T-helper 1 cell treated with Interleukin-12 subunit alpha and Interleukin-12 subunit beta and Interleukin-4 antibody, amounts not matched to agents 30 μg/mL and 1 μg/mL, for 36 hours (primary cell): ENCODE results near the gene RAP1GAP2.

Experiments used
- H3K27ac Mint-ChIP-seq: one replicate; pipeline ENCODE4 v1.8.0; 2021; ENCODE audit warnings: mild to moderate bottlenecking, mixed read lengths
- H3K27me3 Mint-ChIP-seq: one replicate; pipeline ENCODE4 v1.8.0; 2021; ENCODE audit warnings: low read depth, mixed read lengths
- H3K36me3 Mint-ChIP-seq: one replicate; pipeline ENCODE4 v1.8.0; 2021; ENCODE audit warnings: low read depth, mixed read lengths
- H3K4me1 Mint-ChIP-seq: one replicate; pipeline ENCODE4 v1.8.0; 2021; ENCODE audit warnings: low read depth, mixed read lengths
- H3K4me3 Mint-ChIP-seq: one replicate; pipeline ENCODE4 v1.8.0; 2021; ENCODE audit warnings: mild to moderate bottlenecking, moderate library complexity, mixed read lengths
- H3K9me3 Mint-ChIP-seq: one replicate; pipeline ENCODE4 v1.8.0; 2021; ENCODE audit warnings: mixed read lengths

Gene RAP1GAP2

GRCh38 chr17:2929881-2930533 lies 133.8 kb downstream of the RAP1GAP2 start:
- H3K36me3 Mint-ChIP-seq = no peaks in the 10 kb centered on the region
- H3K4me1 Mint-ChIP-seq = no peaks in the 10 kb centered on the region
- no peaks in the 10 kb centered on the region for H3K9me3 Mint-ChIP-seq
- no peak overlapping the region for H3K27ac Mint-ChIP-seq
- no peak overlapping the region for H3K4me3 Mint-ChIP-seq
- H3K27me3 Mint-ChIP-seq = no peaks in the 10 kb centered on the region

GRCh38 chr17:2931876-2932275 lies 135.6 kb downstream of the RAP1GAP2 start:
- no peak overlapping the region for H3K4me3 Mint-ChIP-seq
- H3K4me1 Mint-ChIP-seq = no peaks in the 10 kb centered on the region
- H3K36me3 Mint-ChIP-seq = no peaks in the 10 kb centered on the region
- H3K27ac Mint-ChIP-seq = no peak overlapping the region
- H3K27me3 Mint-ChIP-seq = no peaks in the 10 kb centered on the region
- no peaks in the 10 kb centered on the region for H3K9me3 Mint-ChIP-seq

- H3K4me1 Mint-ChIP-seq = no peaks in the 10 kb centered on the region
Observed at GRCh38 chr17:2932946-2933345, 136.7 kb downstream of the RAP1GAP2 start.

GRCh38 chr17:2933606-2934005 lies 137.4 kb downstream of the RAP1GAP2 start:
- Mint-ChIP-seq H3K27me3 (no peaks in the 10 kb centered on the region), H3K27ac (no peak overlapping the region), H3K4me1 (no peaks in the 10 kb centered on the region), H3K36me3 (no peaks in the 10 kb centered on the region), H3K4me3 (no peak overlapping the region), H3K9me3 (no peaks in the 10 kb centered on the region)

More at GRCh38 chr17:2932946-2933345, 136.7 kb downstream of the RAP1GAP2 start:
- H3K9me3 Mint-ChIP-seq = no peaks in the 10 kb centered on the region
- H3K27me3 Mint-ChIP-seq = no peaks in the 10 kb centered on the region
- H3K4me3 Mint-ChIP-seq = no peak overlapping the region
- no peaks in the 10 kb centered on the region for H3K36me3 Mint-ChIP-seq
- no peak overlapping the region for H3K27ac Mint-ChIP-seq

- Mint-ChIP-seq H3K27me3 (no peaks in the 10 kb centered on the region), H3K9me3 (no peaks in the 10 kb centered on the region), H3K4me1 (no peaks in the 10 kb centered on the region), H3K36me3 (no peaks in the 10 kb centered on the region), H3K4me3 (no peak overlapping the region), H3K27ac (no peak overlapping the region)
Observed at GRCh38 chr17:2935632-2936031, 139.4 kb downstream of the RAP1GAP2 start.

- no peaks in the 10 kb centered on the region for H3K36me3 Mint-ChIP-seq
- H3K9me3 Mint-ChIP-seq = no peaks in the 10 kb centered on the region
- no peaks in the 10 kb centered on the region for H3K27me3 Mint-ChIP-seq
- no peaks in the 10 kb centered on the region for H3K4me1 Mint-ChIP-seq
- no peak overlapping the region for H3K27ac Mint-ChIP-seq
- H3K4me3 Mint-ChIP-seq = no peak overlapping the region
Observed at GRCh38 chr17:2936351-2936750, 140.1 kb downstream of the RAP1GAP2 start.

- no peaks in the 10 kb centered on the region for H3K27me3 Mint-ChIP-seq
Observed at GRCh38 chr17:2936771-2937321, 140.6 kb downstream of the RAP1GAP2 start.

GRCh38 chr17:2937331-2938003 lies 141.2 kb downstream of the RAP1GAP2 start:
- Mint-ChIP-seq H3K36me3 (no peaks in the 10 kb centered on the region), H3K4me3 (no peak overlapping the region), H3K27ac (no peak overlapping the region)

More at GRCh38 chr17:2936771-2937321, 140.6 kb downstream of the RAP1GAP2 start:
- Mint-ChIP-seq H3K36me3 (no peaks in the 10 kb centered on the region), H3K4me3 (no peak overlapping the region), H3K4me1 (no peaks in the 10 kb centered on the region), H3K9me3 (no peaks in the 10 kb centered on the region), H3K27ac (no peak overlapping the region)

GRCh38 chr17:2939714-2940351 lies 143.6 kb downstream of the RAP1GAP2 start:
- H3K36me3 Mint-ChIP-seq = no peaks in the 10 kb centered on the region
- no peaks in the 10 kb centered on the region for H3K9me3 Mint-ChIP-seq
- H3K27ac Mint-ChIP-seq = no peak overlapping the region
- H3K4me1 Mint-ChIP-seq = peaks cover 2% of the 10 kb centered on the region
- H3K27me3 Mint-ChIP-seq = peaks cover 12% of the 10 kb centered on the region
- H3K4me3 Mint-ChIP-seq = no peak overlapping the region

More at GRCh38 chr17:2937331-2938003, 141.2 kb downstream of the RAP1GAP2 start:
- Mint-ChIP-seq H3K4me1 (no peaks in the 10 kb centered on the region), H3K27me3 (no peaks in the 10 kb centered on the region), H3K9me3 (no peaks in the 10 kb centered on the region)

GRCh38 chr17:2940352-2940751 lies 144.1 kb downstream of the RAP1GAP2 start:
- H3K9me3 Mint-ChIP-seq = no peaks in the 10 kb centered on the region
- H3K4me3 Mint-ChIP-seq = no peak overlapping the region
- H3K27me3 Mint-ChIP-seq = peaks cover 15% of the 10 kb centered on the region
- peaks cover 2% of the 10 kb centered on the region for H3K4me1 Mint-ChIP-seq
- no peaks in the 10 kb centered on the region for H3K36me3 Mint-ChIP-seq
- H3K27ac Mint-ChIP-seq = no peak overlapping the region

GRCh38 chr17:2943981-2944380 lies 147.7 kb downstream of the RAP1GAP2 start:
- no peaks in the 10 kb centered on the region for H3K9me3 Mint-ChIP-seq
- no peak overlapping the region for H3K4me3 Mint-ChIP-seq
- peaks cover 2% of the 10 kb centered on the region for H3K4me1 Mint-ChIP-seq
- H3K27me3 Mint-ChIP-seq = peaks cover 16% of the 10 kb centered on the region
- no peaks in the 10 kb centered on the region for H3K36me3 Mint-ChIP-seq
- peak overlapping the region; percentile 39 for H3K27ac Mint-ChIP-seq

GRCh38 chr17:2945299-2945698 lies 149.1 kb downstream of the RAP1GAP2 start:
- Mint-ChIP-seq H3K27ac (no peak overlapping the region), H3K27me3 (peaks cover 16% of the 10 kb centered on the region), H3K4me1 (peaks cover 2% of the 10 kb centered on the region), H3K4me3 (no peak overlapping the region), H3K36me3 (no peaks in the 10 kb centered on the region), H3K9me3 (no peaks in the 10 kb centered on the region)

- H3K27ac Mint-ChIP-seq = no peak overlapping the region
Observed at GRCh38 chr17:2946144-2946543, 149.9 kb downstream of the RAP1GAP2 start.

GRCh38 chr17:2947588-2947950 lies 151.3 kb downstream of the RAP1GAP2 start:
- H3K36me3 Mint-ChIP-seq = no peaks in the 10 kb centered on the region
- peaks cover 2% of the 10 kb centered on the region for H3K4me1 Mint-ChIP-seq
- H3K27ac Mint-ChIP-seq = no peak overlapping the region
- H3K27me3 Mint-ChIP-seq = peaks cover 16% of the 10 kb centered on the region
- H3K4me3 Mint-ChIP-seq = no peak overlapping the region
- no peaks in the 10 kb centered on the region for H3K9me3 Mint-ChIP-seq

More at GRCh38 chr17:2946144-2946543, 149.9 kb downstream of the RAP1GAP2 start:
- Mint-ChIP-seq H3K9me3 (no peaks in the 10 kb centered on the region), H3K27me3 (peaks cover 16% of the 10 kb centered on the region), H3K36me3 (no peaks in the 10 kb centered on the region), H3K4me1 (peaks cover 2% of the 10 kb centered on the region), H3K4me3 (no peak overlapping the region)
